GM21528 (cell line): ENCODE data around the gene ERG.

Source experiments
- ATAC-seq: cut with Tn5 transposase; IDR thresholded peaks from one replicate; pipeline ENCODE4 v1.9.1; 2021; ENCODE audit warnings: mild to moderate bottlenecking, moderate library complexity; ENCODE audit not compliant: unreplicated experiment, low FRiP score

Gene ERG

DNA sequence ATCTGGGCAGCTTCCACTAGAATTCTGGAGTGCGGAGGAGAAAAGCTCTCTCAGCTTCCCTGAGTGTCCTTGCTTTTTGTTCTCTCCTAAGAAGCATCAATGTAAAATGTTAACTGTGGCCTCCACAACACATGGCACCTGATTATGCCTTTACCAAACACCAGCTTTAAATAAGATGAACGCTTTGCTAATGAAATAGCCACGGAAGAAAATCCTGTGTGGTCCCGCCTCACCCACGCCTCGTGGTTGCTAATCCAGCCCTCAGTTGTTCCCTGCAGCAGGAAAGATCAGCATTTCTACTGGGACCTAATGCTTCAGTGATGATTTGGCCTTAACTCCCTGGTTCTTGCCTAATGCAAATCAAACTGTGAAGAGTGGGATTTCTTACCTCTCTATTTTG is 1.8 kb upstream of the ERG start:
- ATAC-seq = no peak

- no peak for ATAC-seq
These were observed 1.0 kb upstream of the ERG start for GRCh38 chr21:38499296-38499695.

- no peak for ATAC-seq
These were observed 2.1 kb downstream of the ERG start for GRCh38 chr21:38496224-38496623.

DNA sequence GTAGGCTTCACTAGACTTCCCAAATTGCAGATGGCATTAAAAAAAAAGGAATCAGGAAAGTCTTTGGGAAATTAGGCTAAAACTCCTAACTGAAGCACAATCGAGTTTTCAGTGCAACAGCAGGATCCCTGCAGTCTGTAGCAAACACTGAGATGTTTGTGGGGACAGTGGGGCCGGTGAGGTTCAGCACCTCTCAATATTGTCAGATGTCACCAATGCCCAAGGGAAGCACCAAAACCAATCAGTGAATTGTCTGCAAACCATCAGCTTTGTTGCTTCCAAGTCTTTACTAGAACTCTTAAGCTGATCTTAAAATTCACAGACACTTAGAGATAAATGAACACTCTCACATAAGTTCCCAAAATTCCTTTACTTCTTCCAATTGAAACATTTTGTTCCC is 2.6 kb downstream of the ERG start:
- ATAC-seq = no peak

DNA sequence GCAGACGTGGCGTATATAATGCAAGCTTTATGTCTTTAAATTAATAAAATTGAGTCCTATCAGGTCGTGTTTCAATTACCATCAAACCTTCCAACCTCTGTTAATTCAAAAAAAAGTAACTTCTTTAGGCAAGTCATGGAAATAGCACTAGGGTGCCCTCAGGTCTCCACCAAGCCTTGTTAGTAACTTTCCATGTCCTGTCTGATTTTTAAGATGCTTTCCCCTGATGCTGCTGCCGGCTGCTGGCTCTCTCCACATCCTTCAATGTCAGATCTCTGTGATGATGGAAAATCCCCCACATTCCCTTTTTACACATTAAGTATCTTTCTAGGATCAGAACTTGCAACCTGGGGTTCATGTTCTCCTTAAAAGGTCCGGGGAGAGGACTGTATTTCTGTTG is 3.0 kb downstream of the ERG start:
- no peak for ATAC-seq

DNA sequence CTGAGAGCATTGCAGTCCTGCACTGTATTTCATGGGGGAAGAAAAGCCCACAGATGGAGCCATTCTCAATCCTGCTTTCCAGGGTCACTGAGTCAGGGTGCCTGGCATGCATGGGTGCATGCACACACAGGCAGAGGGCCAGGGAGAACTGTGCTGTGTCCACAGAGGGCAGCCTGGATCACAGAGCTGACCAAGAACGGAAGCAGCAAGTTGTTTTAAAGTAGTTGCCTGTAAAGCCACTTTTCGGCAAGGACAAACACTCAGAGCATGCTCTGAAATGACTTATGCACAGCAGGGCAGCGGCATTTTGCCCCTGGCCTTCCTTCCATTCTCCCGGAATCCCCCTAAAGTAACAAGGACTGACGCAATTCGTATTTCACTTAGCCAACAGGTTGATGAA is 3.6 kb downstream of the ERG start:
- ATAC-seq = no peak

GRCh38 chr21:38494251-38494642 is 4.0 kb downstream of the ERG start:
- ATAC-seq = no peak

DNA sequence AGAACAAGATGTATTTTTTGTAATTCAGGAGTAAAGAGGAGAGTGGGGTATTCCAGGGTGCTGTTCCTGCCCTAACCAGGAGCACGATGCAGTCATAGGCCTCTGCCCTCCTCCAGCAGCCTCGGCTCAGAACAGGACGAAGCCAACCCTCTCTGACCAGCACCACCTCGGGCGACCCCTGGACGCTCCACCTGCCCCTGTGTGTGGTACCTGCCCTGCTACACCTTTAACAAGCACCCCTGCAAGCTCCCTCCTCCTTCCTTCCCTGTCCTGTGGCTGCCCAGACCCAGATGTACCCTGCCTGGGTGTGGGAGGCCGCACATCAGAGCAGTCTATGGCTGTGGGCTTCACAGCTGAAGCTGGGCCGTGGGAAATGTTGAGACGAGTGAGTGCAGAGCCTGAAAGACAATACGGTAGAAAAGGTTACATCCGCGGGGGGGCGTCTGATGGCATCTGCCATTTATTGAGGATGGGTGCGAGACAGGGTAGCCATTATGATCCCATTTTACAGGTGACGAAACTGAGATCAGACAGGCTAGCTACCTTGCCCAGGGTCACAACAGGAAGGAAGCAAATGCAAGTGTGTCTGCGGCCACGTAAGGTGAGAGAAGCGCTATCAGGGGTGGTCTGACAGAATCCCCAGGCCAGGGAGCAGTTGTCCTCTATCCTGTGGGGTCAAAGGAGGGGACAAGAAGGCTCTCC is 4.6 kb downstream of the ERG start:
- no peak for ATAC-seq

GRCh38 chr21:38492007-38492406 is 6.3 kb downstream of the ERG start:
- no peak for ATAC-seq

DNA sequence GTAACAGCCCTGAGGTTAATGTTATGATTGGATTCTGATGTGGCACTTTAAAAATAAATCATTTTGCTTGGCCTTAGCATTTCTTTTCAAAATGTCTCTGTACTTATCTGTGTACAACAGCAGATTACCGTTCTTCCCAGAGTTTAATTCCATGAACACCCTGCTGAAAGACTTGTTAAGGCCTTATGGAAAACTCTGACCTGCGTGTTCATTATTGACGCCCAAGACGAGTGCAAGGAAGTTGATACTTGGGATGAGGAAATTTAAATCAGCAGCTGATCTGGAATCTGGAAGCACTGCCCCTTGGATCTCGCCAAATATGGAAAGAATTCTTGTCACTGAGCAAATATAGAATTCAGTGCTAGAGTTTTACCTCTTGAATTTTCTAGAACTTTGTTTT is 6.7 kb downstream of the ERG start:
- ATAC-seq = no peak

GRCh38 chr21:38490411-38491020 is 7.8 kb downstream of the ERG start:
- no peak for ATAC-seq

GRCh38 chr21:38489729-38490128 is 8.5 kb downstream of the ERG start:
- no peak for ATAC-seq

GRCh38 chr21:38489271-38489652 is 9.0 kb downstream of the ERG start:
- ATAC-seq = no peak

GRCh38 chr21:38488640-38489270 is 9.5 kb downstream of the ERG start:
- no peak for ATAC-seq

GRCh38 chr21:38487901-38488639 is 10.2 kb downstream of the ERG start:
- no peak for ATAC-seq

GRCh38 chr21:38486706-38487105 is 11.6 kb downstream of the ERG start:
- no peak for ATAC-seq

DNA sequence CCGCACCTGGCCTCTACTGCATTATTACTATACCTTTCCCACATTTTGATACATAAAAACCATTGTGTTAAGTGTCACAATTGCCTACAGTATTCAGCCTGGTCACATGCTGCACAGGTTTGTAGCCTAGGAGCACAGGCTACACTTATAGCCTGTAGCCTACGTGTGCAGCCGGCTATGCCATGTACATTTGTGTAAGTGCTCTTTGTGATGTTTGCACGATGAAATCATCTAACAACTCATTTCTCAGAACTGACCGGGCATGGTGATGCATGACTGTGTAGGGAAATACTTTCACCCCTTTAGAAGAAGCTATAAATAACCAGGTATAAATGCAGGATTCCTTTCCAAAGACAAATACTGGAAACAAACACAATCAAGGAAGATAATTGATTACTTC is 12.1 kb downstream of the ERG start:
- no peak for ATAC-seq

DNA sequence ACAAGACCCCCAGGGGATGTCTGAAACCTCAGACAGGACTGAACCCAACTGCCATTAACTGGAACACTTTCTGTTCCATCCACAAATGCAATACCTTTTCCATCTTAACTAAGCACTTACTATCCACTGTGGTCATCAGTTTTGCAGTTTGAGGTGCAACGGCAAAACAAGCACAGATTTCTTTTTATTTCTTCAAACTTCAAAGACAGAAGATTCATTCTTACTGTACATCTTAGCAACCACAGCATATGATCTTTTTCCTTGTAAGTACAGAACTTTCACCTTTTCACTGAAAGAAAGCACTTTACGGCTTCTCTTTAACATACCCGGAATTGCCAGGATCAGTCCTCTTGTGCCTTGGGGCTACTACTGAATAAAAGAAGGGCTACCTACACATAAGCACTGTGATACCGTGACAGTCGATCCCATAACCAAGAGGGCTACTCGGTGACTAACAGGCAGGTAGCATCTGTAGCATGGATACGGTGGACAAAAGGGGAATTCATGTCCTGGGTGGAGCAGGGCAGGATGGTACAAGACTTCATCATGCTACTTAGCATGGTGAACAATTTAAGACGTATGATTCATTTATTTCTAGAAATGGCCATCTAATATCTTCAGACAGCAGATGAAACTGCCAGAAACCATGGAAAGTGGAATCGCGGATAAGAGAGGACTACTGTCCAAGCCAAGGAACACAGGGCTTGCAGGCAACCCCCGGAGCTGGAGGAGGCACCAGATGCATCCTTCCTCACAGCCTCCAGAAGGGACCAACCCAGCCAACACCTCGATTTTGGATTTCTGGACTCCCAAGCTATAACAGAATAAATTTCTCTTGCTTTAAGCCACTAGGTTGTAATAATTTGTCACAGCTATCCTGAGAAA is 18.4 kb downstream of the ERG start:
- no peak for ATAC-seq

GRCh38 chr21:38478782-38479181 is 19.5 kb downstream of the ERG start:
- ATAC-seq = no peak

DNA sequence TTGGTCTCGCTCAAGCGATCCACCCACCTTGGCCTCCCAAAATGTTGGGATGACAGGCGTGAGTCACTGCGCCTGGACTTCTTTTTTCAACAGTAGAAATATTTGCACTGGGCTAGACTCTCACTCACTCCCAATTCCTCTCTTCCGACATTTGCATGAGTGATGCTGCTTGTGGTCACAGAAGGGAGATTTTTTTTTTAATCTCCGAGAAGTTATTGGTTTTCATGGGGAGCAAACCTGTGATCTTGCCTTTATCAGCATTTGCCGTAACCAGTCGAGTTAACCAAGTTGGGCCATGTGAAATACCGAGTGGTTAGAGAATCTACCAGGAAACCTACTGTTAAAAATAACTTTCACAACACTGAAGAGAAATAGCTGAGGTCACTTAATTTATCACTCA is 21.1 kb downstream of the ERG start:
- no peak for ATAC-seq

DNA sequence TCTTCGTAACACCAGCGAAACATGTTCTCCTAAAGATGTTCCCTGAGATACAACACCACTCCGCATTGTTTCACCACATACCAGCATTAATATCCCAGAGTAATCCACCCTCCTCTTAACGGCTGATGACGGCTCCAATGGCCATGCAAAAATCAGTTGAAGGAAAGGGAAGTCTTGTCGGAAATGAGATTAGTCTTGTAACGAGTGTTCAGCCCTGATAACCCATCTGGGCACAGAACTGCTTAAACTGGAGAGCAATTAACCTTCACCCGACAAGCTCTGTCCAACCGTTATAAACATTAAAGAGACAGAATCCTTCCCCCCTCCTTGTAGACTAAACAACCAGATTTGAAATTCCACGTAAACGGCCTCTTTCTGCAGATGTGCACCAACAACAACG is 21.9 kb downstream of the ERG start:
- no peak for ATAC-seq
